Measurements from ENCODE around the gene PARVB. TPM values are rescaled to one million over a fixed set of nuclear protein-coding genes. Genes with fewer than 3 reads are reported as not detected.

Gene PARVB
- total RNA-seq, 1 donor: 29.3 TPM

DNA sequence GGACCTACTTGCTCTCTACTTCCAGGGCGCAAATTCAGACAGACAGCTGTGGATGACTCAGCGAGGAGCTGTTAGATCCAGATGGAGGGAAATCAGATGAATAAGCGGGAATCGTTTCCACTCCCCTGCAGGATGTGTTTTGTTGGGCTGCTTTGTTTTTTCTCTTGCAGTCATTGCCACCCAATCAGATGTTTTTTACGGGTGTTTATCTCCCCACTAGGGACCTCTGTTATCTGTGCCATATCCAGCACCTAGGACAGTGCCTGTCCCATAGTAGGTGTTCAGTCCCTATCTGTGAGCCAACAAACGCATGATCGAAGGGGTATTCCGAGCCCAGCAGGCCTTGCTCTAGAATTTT, 105.5 kb downstream of the PARVB start:
- H4K20me1 ChIP-seq (ENCODE audit: insufficient read depth, low read length): no peaks in the 10 kb centered on the region
- no peaks in the 10 kb centered on the region for H3K79me2 ChIP-seq (ENCODE audit: insufficient read depth, low read length)
- H3K27me3 ChIP-seq (ENCODE audit: insufficient read depth, low read length): no peaks in the 10 kb centered on the region
- peak; percentile 80 for DNase-seq (ENCODE audit: insufficient read length, low spot score, missing footprints)
- H3K36me3 ChIP-seq (ENCODE audit: insufficient read depth, low read length): no peaks in the 10 kb centered on the region
- H2AFZ ChIP-seq (ENCODE audit: low read length): no peak overlapping the region
- no peak overlapping the region for H3K27ac ChIP-seq (ENCODE audit: low read depth, low read length)
- no peak overlapping the region for H3K4me2 ChIP-seq (ENCODE audit: insufficient read depth, low read length)
- H3K4me1 ChIP-seq (ENCODE audit: insufficient read depth, low read length): peaks cover 30% of the 10 kb centered on the region
- H3K4me3 ChIP-seq (ENCODE audit: insufficient read depth, low read length): no peak overlapping the region
- TF ChIP-seq, protein P1, sequence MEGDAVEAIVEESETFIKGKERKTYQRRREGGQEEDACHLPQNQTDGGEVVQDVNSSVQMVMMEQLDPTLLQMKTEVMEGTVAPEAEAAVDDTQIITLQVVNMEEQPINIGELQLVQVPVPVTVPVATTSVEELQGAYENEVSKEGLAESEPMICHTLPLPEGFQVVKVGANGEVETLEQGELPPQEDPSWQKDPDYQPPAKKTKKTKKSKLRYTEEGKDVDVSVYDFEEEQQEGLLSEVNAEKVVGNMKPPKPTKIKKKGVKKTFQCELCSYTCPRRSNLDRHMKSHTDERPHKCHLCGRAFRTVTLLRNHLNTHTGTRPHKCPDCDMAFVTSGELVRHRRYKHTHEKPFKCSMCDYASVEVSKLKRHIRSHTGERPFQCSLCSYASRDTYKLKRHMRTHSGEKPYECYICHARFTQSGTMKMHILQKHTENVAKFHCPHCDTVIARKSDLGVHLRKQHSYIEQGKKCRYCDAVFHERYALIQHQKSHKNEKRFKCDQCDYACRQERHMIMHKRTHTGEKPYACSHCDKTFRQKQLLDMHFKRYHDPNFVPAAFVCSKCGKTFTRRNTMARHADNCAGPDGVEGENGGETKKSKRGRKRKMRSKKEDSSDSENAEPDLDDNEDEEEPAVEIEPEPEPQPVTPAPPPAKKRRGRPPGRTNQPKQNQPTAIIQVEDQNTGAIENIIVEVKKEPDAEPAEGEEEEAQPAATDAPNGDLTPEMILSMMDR (IDR thresholded peaks at IDR 0.05; ENCODE audit: extremely low read depth, low read depth, low read length): no peak
- peaks cover 2% of the 10 kb centered on the region for H3K9me3 ChIP-seq (ENCODE audit: low read depth, low read length)

DNA sequence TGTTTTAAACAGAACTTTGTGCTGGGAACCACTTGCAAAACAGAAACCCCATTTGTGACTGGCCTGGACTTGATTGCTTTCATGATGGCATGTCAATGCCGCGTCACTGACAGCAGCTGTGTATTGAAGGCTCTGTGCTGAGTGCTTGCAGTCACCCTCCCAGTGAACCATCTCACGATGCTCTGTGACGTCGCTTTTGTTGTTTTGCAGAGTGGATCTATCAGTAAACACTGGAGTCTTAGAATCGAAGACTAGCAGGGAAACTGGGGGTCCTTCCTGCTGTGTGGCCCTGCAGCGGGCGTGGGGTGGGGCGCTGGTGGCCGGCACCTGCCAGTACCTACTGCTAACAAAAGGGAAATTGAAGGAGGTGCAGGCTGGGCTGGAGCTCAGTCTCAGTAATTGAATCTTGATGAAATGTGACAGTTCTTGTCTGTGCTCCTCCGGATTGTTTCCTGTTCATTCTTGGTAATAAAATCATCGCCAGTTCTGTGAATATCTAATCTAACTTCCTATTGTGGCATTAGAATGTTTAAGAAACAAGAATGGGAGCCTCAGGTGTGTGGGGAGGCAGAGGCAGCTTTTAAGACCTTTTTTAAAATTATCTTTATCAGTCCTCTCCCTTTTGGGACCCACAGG, 106.1 kb downstream of the PARVB start:
- Histone ChIP-seq H3K4me3 (ENCODE audit: insufficient read depth, low read length) (no peak overlapping the region), H2AFZ (ENCODE audit: low read length) (no peak overlapping the region), H3K4me1 (ENCODE audit: insufficient read depth, low read length) (peaks cover 35% of the 10 kb centered on the region), H3K27ac (ENCODE audit: low read depth, low read length) (no peak overlapping the region), H3K4me2 (ENCODE audit: insufficient read depth, low read length) (no peak overlapping the region), H3K36me3 (ENCODE audit: insufficient read depth, low read length) (no peaks in the 10 kb centered on the region), H3K79me2 (ENCODE audit: insufficient read depth, low read length) (no peaks in the 10 kb centered on the region), H3K9me3 (ENCODE audit: low read depth, low read length) (peaks cover 2% of the 10 kb centered on the region), H3K27me3 (ENCODE audit: insufficient read depth, low read length) (no peaks in the 10 kb centered on the region), H4K20me1 (ENCODE audit: insufficient read depth, low read length) (no peaks in the 10 kb centered on the region)
- no peak for DNase-seq (ENCODE audit: insufficient read length, low spot score, missing footprints)
- TF ChIP-seq, protein P1 (IDR thresholded peaks at IDR 0.05; ENCODE audit: extremely low read depth, low read depth, low read length): no peak

DNA sequence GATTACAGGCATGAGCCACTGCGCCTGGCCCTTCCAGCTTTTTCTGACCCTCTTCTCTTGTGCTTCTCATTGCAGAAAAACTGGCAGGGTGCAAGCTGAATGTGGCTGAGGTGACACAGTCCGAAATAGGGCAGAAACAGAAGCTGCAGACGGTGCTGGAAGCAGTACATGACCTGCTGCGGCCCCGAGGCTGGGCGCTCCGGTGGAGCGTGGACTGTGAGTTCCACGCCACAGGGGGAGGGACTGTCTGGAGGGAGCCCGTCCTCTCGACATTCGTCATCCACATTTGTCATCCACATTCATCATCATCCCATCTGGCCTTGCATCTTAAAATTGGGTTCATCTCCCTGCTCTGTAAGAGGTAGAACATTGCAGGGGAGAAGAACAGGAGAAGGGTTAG, 107.3 kb downstream of the PARVB start:
- TF ChIP-seq, protein P1 (IDR thresholded peaks at IDR 0.05; ENCODE audit: extremely low read depth, low read depth, low read length): no peak
- no peak for DNase-seq (ENCODE audit: insufficient read length, low spot score, missing footprints)
- no peak overlapping the region for H3K27ac ChIP-seq (ENCODE audit: low read depth, low read length)
- H3K4me3 ChIP-seq (ENCODE audit: insufficient read depth, low read length): no peak overlapping the region
- H3K79me2 ChIP-seq (ENCODE audit: insufficient read depth, low read length): no peaks in the 10 kb centered on the region
- peaks cover 2% of the 10 kb centered on the region for H3K9me3 ChIP-seq (ENCODE audit: low read depth, low read length)
- H3K36me3 ChIP-seq (ENCODE audit: insufficient read depth, low read length): peaks cover 4% of the 10 kb centered on the region
- peaks cover 35% of the 10 kb centered on the region for H3K4me1 ChIP-seq (ENCODE audit: insufficient read depth, low read length)
- H4K20me1 ChIP-seq (ENCODE audit: insufficient read depth, low read length): no peaks in the 10 kb centered on the region
- H3K27me3 ChIP-seq (ENCODE audit: insufficient read depth, low read length): no peaks in the 10 kb centered on the region
- H3K4me2 ChIP-seq (ENCODE audit: insufficient read depth, low read length): no peak overlapping the region
- H2AFZ ChIP-seq (ENCODE audit: low read length): no peak overlapping the region

DNA sequence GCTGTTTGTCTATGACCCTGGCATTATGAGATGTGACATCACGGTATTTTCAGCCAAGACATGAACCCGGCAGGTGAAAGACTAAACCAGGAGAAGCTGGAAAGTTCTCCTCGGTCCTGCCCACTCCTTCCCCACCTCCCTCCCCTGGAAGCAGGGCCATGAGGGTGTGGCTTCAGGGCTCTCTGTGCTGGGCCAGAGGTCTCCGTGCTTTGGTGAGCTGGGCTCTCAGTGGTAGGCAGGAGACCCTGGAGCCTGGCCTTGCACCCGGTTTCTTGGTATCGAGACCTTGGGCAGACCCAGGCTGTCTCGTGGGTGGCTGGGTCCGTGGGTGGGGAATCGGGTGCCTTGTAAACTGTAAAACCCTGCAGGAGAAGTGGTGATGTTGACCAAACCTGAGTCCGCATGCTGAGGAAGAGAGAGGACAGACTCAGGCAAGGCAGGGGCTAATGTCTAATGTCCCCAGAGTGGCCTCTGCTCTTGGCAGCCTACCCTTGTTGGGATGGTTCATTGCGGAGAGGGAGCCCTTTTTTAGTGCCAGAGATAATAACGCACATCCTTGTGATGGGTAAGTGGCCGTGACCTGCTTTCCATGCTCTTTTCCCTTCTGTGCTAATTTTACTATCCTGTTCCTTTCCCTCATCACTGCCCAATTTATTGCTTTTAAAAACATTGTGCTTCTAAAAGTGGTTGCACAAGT, 108.0 kb downstream of the PARVB start:
- Histone ChIP-seq H3K4me3 (ENCODE audit: insufficient read depth, low read length) (no peak overlapping the region), H3K27me3 (ENCODE audit: insufficient read depth, low read length) (no peaks in the 10 kb centered on the region), H3K27ac (ENCODE audit: low read depth, low read length) (peak overlapping the region; percentile 99), H3K4me2 (ENCODE audit: insufficient read depth, low read length) (peak overlapping the region; percentile 49), H3K79me2 (ENCODE audit: insufficient read depth, low read length) (no peaks in the 10 kb centered on the region), H4K20me1 (ENCODE audit: insufficient read depth, low read length) (no peaks in the 10 kb centered on the region), H2AFZ (ENCODE audit: low read length) (no peak overlapping the region), H3K9me3 (ENCODE audit: low read depth, low read length) (peaks cover under 1% of the 10 kb centered on the region), H3K4me1 (ENCODE audit: insufficient read depth, low read length) (peaks cover 35% of the 10 kb centered on the region), H3K36me3 (ENCODE audit: insufficient read depth, low read length) (peaks cover 11% of the 10 kb centered on the region)
- TF ChIP-seq, protein P1 (IDR thresholded peaks at IDR 0.05; ENCODE audit: extremely low read depth, low read depth, low read length): no peak
- no peak for DNase-seq (ENCODE audit: insufficient read length, low spot score, missing footprints)

All from osteoblast (primary cell).